ENCODE data around the gene PGAP6. TPM values are rescaled to one million over a fixed set of nuclear protein-coding genes. Genes with fewer than 3 reads are reported as not detected.

The PGAP6 gene
- total and polyA plus RNA-seq, 2 of the 13 experiments (the other 11 are each of a cell fraction or from before 2014, with no cell fraction given) = 52.7 to 136 TPM

GRCh38 chr16:398561-399339 is 17.0 kb upstream of the PGAP6 start:
- CTCF ChIA-PET (ENCODE audit: low intra/inter-chr PET ratio, low total read pairs) = no interaction called here
- no peak for FAIRE-seq
- H4K20me1 ChIP-seq (ENCODE audit: insufficient read depth, low read length) = no peaks in the 10 kb centered on the region
- peak overlapping the region; percentile 79 for H3K27ac ChIP-seq (ENCODE audit: extremely low read length, insufficient read depth, low read length)
- H3K79me2 ChIP-seq (ENCODE audit: insufficient read depth, low read length) = peaks cover 19% of the 10 kb centered on the region
- H3K4me2 ChIP-seq (ENCODE audit: low read depth, low read length) = peak overlapping the region; percentile 88
- H3K4me3 ChIP-seq (replicated peaks in 1 of 3; ENCODE audit: insufficient read depth in 1 of 3, low read depth in 2 of 3, low read length in 3 of 3) = peak overlapping the region in 1 of 3 experiments; percentile 70; a peak in 2 of 6 replicates
- no peaks in the 10 kb centered on the region for H3K27me3 ChIP-seq (ENCODE audit: control insufficient read depth in 1 of 2, insufficient read depth in 2 of 2, low read length in 2 of 2)
- 93% methylated on average over 15 of the region's 24 CpGs for WGBS (ENCODE audit: low lambda C conversion rate)
- no peak for DNase-seq (ENCODE audit: low spot score)
- ATAC-seq = no peak
- H3K36me3 ChIP-seq (replicated peaks in 1 of 2; ENCODE audit: control insufficient read depth in 1 of 2, insufficient read depth in 2 of 2, low read length in 2 of 2) = peaks cover 0 to 4% of the 10 kb centered on the region in 2 experiments; a peak in 2 of 5 replicates
- intact Hi-C loops (cut with micrococcal nuclease; ENCODE audit: unreplicated experiment) (no loop called here), in situ Hi-C loops (cut with HindIII; ENCODE audit: extremely low pct_ligation_motif_present, low pct_unique_long_range_greater_than_20kb) (loop anchor here (5.0 kb wide), 1 partner anchor 99 kb away; no protein-coding TSS in a partner anchor)
- peaks cover 50% of the 10 kb centered on the region for H3K4me1 ChIP-seq (ENCODE audit: insufficient read depth, low read length)
- no peak overlapping the region for H2AFZ ChIP-seq (ENCODE audit: low read length)
- H3K9ac ChIP-seq (ENCODE audit: insufficient read depth, low read depth, low read length) = peak overlapping the region; percentile 69
- no peaks in the 10 kb centered on the region for H3K9me3 ChIP-seq (ENCODE audit: low read length)
- no TSS peak for BruUV-seq (replicated peaks)
- POLR2A ChIA-PET = interaction anchor here (0.9 to 1.8 kb wide), 6 partner anchors 15 to 190 kb away, joined by 3 to 7 read pairs (median 4); partner anchors contain the start of gene PGAP6
- TF ChIP-seq ZNF580 (CRISPR knock-in tag; IDR thresholded peaks at IDR 0.05; ENCODE audit: borderline replicate concordance, low read depth) (no peak), AKAP8 (CRISPR knock-in tag; IDR thresholded peaks at IDR 0.05) (peak; percentile 64), NFRKB (IDR thresholded peaks at IDR 0.05) (no peak), RBFOX2 (IDR thresholded peaks at IDR 0.05; ENCODE audit: low read depth, low read length) (peak; percentile 59), TAF15 (IDR thresholded peaks at IDR 0.05; ENCODE audit: low read depth, low read length, poor library complexity, severe bottlenecking) (no peak), ZBTB33 (CRISPR knock-in tag; IDR thresholded peaks at IDR 0.05) (peak; percentile 89), ZNF484 (CRISPR knock-in tag; IDR thresholded peaks at IDR 0.05; ENCODE audit: borderline replicate concordance, low read depth) (no peak), FLYWCH1 (CRISPR knock-in tag; IDR thresholded peaks at IDR 0.05) (no peak), SOX6 (IDR thresholded peaks at IDR 0.05) (no peak), SOX6 (CRISPR knock-in tag; IDR thresholded peaks at IDR 0.05) (no peak), ZNF230 (CRISPR knock-in tag; IDR thresholded peaks at IDR 0.05) (no peak), SETDB1 (CRISPR knock-in tag; IDR thresholded peaks at IDR 0.05; ENCODE audit: borderline replicate concordance) (no peak), ZNF383 (CRISPR knock-in tag; IDR thresholded peaks at IDR 0.05; ENCODE audit: borderline replicate concordance) (no peak), ZNF816 (CRISPR knock-in tag; IDR thresholded peaks at IDR 0.05; ENCODE audit: borderline replicate concordance) (no peak), MEF2D (CRISPR knock-in tag; IDR thresholded peaks at IDR 0.05) (no peak), AGO2 (optimal IDR thresholded peaks at IDR 0.05; ENCODE audit: low read depth, low read length) (peak; percentile 92), NFIC (IDR thresholded peaks at IDR 0.05; ENCODE audit: low read length) (no peak), ZNF513 (CRISPR knock-in tag; conservative IDR thresholded peaks at IDR 0.05) (no peak), ZSCAN31 (CRISPR knock-in tag; IDR thresholded peaks at IDR 0.05; ENCODE audit: low read depth) (no peak), MIXL1 (CRISPR knock-in tag; IDR thresholded peaks at IDR 0.05) (no peak), PREB (CRISPR knock-in tag; IDR thresholded peaks at IDR 0.05) (no peak)
